Subcutaneous abdominal adipose tissue (tissue), 5 donors: ENCODE results near the gene BPIFB6.

Experiments
- H3K27ac ChIP-seq: one replicate; pipeline ENCODE4 v1.7.0; 2013; ENCODE audit warnings: low read depth, mild to moderate bottlenecking, inconsistent platforms, low read length, moderate library complexity
- H3K27me3 ChIP-seq, 5 donors: one replicate each; pipeline ENCODE4 v1.7.0; 2013; ENCODE audit warnings: low read length in 5 of 5, inconsistent platforms in 1 of 5; ENCODE audit not compliant: control insufficient read depth in 5 of 5, insufficient read depth in 4 of 5
- H3K36me3 ChIP-seq, 5 donors: one replicate each; pipeline ENCODE4 v1.7.0; 2013; ENCODE audit warnings: low read length in 5 of 5; ENCODE audit not compliant: control insufficient read depth in 5 of 5, insufficient read depth in 5 of 5
- H3K4me1 ChIP-seq, 5 donors: one replicate each; pipeline ENCODE4 v1.7.0; 2013; ENCODE audit warnings: low read length in 5 of 5, mild to moderate bottlenecking in 3 of 5, moderate library complexity in 1 of 5; ENCODE audit not compliant: control insufficient read depth in 5 of 5, insufficient read depth in 5 of 5
- H3K4me3 ChIP-seq, 5 donors: one replicate each; pipeline ENCODE4 v1.7.0; 2013; ENCODE audit warnings: low read length in 5 of 5, low read depth in 1 of 5
- H3K9ac ChIP-seq, 5 donors: one replicate each; pipeline ENCODE4 v1.7.0; 2013; ENCODE audit warnings: low read length in 5 of 5, mild to moderate bottlenecking in 4 of 5, moderate library complexity in 3 of 5
- H3K9me3 ChIP-seq, 5 donors: one replicate each; pipeline ENCODE4 v1.7.0; 2013; ENCODE audit warnings: low read length in 5 of 5; ENCODE audit not compliant: control insufficient read depth in 5 of 5
- donor health status: healthy.
- donor health status: healthy.
- donor health status: healthy.
- donor health status: healthy.
- donor health status: healthy.

The BPIFB6 gene

GRCh38 chr20:32989507-32990283, 41.8 kb upstream of the BPIFB6 start:
- Histone ChIP-seq H3K36me3 (no peaks in the 10 kb centered on the region), H3K9ac (no peak overlapping the region), H3K9me3 (peaks cover 0 to 5% (median 0%) of the 10 kb centered on the region in 5 donors), H3K27ac (no peak overlapping the region), H3K4me1 (no peaks in the 10 kb centered on the region), H3K27me3 (peaks cover 4 to 21% (median 18%) of the 10 kb centered on the region in 5 donors), H3K4me3 (no peak overlapping the region)

GRCh38 chr20:32990426-32990825, 41.0 kb upstream of the BPIFB6 start:
- Histone ChIP-seq H3K36me3 (no peaks in the 10 kb centered on the region), H3K9ac (no peak overlapping the region), H3K4me1 (no peaks in the 10 kb centered on the region), H3K9me3 (peaks cover 0 to 11% (median 2%) of the 10 kb centered on the region in 5 donors), H3K4me3 (no peak overlapping the region), H3K27ac (no peak overlapping the region), H3K27me3 (peaks cover 4 to 21% (median 18%) of the 10 kb centered on the region in 5 donors)

- Histone ChIP-seq H3K27ac (no peak overlapping the region), H3K27me3 (peaks cover 4 to 20% (median 12%) of the 10 kb centered on the region in 5 donors), H3K36me3 (no peaks in the 10 kb centered on the region), H3K9me3 (peaks cover 0 to 13% (median 3%) of the 10 kb centered on the region in 5 donors), H3K4me1 (no peaks in the 10 kb centered on the region), H3K9ac (no peak overlapping the region), H3K4me3 (no peak overlapping the region)
These were observed 40.1 kb upstream of the BPIFB6 start for GRCh38 chr20:32991383-32991782.

- Histone ChIP-seq H3K9me3 (peaks cover 0 to 13% (median 3%) of the 10 kb centered on the region in 5 donors), H3K27me3 (peaks cover 4 to 14% (median 12%) of the 10 kb centered on the region in 5 donors), H3K4me3 (no peak overlapping the region), H3K9ac (no peak overlapping the region), H3K36me3 (no peaks in the 10 kb centered on the region), H3K27ac (no peak overlapping the region), H3K4me1 (no peaks in the 10 kb centered on the region)
These were observed 39.4 kb upstream of the BPIFB6 start for GRCh38 chr20:32991792-32992641.

- H3K27ac ChIP-seq: no peak overlapping the region
- H3K9me3 ChIP-seq: peaks cover 0 to 13% (median 3%) of the 10 kb centered on the region in 5 donors
- no peak overlapping the region for H3K9ac ChIP-seq
- peaks cover 4 to 12% (median 10%) of the 10 kb centered on the region in 5 donors for H3K27me3 ChIP-seq
- no peak overlapping the region for H3K4me3 ChIP-seq
- H3K4me1 ChIP-seq: no peaks in the 10 kb centered on the region
- H3K36me3 ChIP-seq: no peaks in the 10 kb centered on the region
These were observed 37.9 kb upstream of the BPIFB6 start for GRCh38 chr20:32993496-32994050.

- peaks cover 0 to 9% (median 6%) of the 10 kb centered on the region in 5 donors for H3K4me1 ChIP-seq
- no peak overlapping the region for H3K4me3 ChIP-seq
- H3K9ac ChIP-seq: no peak overlapping the region
- no peaks in the 10 kb centered on the region for H3K36me3 ChIP-seq
- H3K27ac ChIP-seq: no peak overlapping the region
- peaks cover 0 to 4% (median 0%) of the 10 kb centered on the region in 5 donors for H3K27me3 ChIP-seq
- H3K9me3 ChIP-seq: peaks cover 0 to 8% (median 3%) of the 10 kb centered on the region in 5 donors
These were observed 35.6 kb upstream of the BPIFB6 start for GRCh38 chr20:32995802-32996201.

GRCh38 chr20:32997431-32997830, 34.0 kb upstream of the BPIFB6 start:
- Histone ChIP-seq H3K27me3 (no peaks in the 10 kb centered on the region), H3K4me1 (peaks cover 0 to 9% (median 6%) of the 10 kb centered on the region in 5 donors), H3K9ac (no peak overlapping the region)

GRCh38 chr20:32999603-33000250, 31.7 kb upstream of the BPIFB6 start:
- H3K9ac ChIP-seq: no peak overlapping the region
- H3K4me1 ChIP-seq: peaks cover 0 to 9% (median 6%) of the 10 kb centered on the region in 5 donors

More at GRCh38 chr20:32997431-32997830, 34.0 kb upstream of the BPIFB6 start:
- Histone ChIP-seq H3K9me3 (peaks cover 0 to 8% (median 3%) of the 10 kb centered on the region in 5 donors), H3K27ac (no peak overlapping the region), H3K4me3 (no peak overlapping the region), H3K36me3 (no peaks in the 10 kb centered on the region)

GRCh38 chr20:33000802-33001466, 30.5 kb upstream of the BPIFB6 start:
- peaks cover 0 to 9% (median 6%) of the 10 kb centered on the region in 5 donors for H3K4me1 ChIP-seq
- H3K36me3 ChIP-seq: no peaks in the 10 kb centered on the region
- no peak overlapping the region for H3K27ac ChIP-seq
- no peak overlapping the region for H3K9ac ChIP-seq
- no peaks in the 10 kb centered on the region for H3K27me3 ChIP-seq
- no peak overlapping the region for H3K4me3 ChIP-seq
- H3K9me3 ChIP-seq: peaks cover 0 to 8% (median 5%) of the 10 kb centered on the region in 5 donors

More at GRCh38 chr20:32999603-33000250, 31.7 kb upstream of the BPIFB6 start:
- Histone ChIP-seq H3K9me3 (peaks cover 0 to 8% (median 3%) of the 10 kb centered on the region in 5 donors), H3K27ac (no peak overlapping the region), H3K4me3 (no peak overlapping the region), H3K36me3 (no peaks in the 10 kb centered on the region), H3K27me3 (no peaks in the 10 kb centered on the region)
